GM10266 (cell line): ENCODE results near the gene DUOX2.
"Not testable (repeated sequence)": the region's sequence is repeated elsewhere in the genome, so short reads cannot be mapped to it uniquely, and the experiment has no call there.

Experiments
- DNase-seq: peaks from one replicate; pipeline ENCODE4 v3.0.0; 2012; ENCODE audit errors: extremely low spot score
- TF ChIP-seq, protein P1 (sequence below): IDR thresholded peaks from 2 replicates; pipeline ENCODE4 v1.5.1; 2012; ENCODE audit warnings: mild to moderate bottlenecking, low read depth; ENCODE audit not compliant: control insufficient read depth, insufficient read depth; ENCODE audit errors: missing control alignments

The DUOX2 gene

DNA sequence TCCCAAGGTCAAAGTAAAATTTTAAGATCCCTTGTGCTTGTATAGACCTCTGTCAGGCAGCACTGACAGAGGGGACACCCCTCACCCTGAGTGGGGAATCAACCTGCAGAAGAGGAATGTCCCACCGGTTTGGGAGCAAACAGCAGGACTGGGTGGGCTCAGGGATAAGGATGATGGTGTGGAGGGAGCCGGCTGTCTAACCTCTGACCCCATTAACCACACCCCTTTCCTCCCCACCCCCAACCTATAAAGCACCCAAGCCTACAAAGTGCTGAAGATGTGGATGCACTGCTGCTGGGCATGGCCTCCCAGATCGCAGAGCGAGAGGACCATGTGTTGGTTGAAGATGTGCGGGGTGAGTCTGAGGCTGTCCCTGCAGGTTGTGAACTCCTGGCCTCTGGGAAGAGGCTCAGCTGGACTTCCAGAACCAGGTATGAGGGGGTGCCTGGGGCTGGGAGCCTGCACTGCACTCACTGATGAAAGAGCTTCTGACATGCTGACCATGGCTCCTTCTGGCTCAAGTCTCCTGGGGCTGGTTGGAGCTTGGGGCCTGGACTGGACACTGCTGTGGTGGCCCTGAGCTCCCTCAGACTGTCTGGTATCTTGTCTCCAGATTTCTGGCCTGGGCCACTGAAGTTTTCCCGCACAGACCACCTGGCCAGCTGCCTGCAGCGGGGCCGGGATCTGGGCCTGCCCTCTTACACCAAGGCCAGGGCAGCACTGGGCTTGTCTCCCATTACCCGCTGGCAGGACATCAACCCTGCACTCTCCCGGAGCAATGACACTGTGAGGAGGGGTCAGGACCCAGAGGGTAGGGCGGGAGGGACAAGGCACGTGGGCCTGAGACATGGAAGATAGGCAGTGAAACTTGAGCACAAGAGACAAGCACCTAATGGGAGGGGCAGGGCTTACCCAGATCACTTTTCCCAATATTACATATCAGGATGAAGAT is 25.1 kb upstream of the DUOX2 start:
- TF ChIP-seq, protein P1, sequence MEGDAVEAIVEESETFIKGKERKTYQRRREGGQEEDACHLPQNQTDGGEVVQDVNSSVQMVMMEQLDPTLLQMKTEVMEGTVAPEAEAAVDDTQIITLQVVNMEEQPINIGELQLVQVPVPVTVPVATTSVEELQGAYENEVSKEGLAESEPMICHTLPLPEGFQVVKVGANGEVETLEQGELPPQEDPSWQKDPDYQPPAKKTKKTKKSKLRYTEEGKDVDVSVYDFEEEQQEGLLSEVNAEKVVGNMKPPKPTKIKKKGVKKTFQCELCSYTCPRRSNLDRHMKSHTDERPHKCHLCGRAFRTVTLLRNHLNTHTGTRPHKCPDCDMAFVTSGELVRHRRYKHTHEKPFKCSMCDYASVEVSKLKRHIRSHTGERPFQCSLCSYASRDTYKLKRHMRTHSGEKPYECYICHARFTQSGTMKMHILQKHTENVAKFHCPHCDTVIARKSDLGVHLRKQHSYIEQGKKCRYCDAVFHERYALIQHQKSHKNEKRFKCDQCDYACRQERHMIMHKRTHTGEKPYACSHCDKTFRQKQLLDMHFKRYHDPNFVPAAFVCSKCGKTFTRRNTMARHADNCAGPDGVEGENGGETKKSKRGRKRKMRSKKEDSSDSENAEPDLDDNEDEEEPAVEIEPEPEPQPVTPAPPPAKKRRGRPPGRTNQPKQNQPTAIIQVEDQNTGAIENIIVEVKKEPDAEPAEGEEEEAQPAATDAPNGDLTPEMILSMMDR, result no peak
- no peak for DNase-seq

DNA sequence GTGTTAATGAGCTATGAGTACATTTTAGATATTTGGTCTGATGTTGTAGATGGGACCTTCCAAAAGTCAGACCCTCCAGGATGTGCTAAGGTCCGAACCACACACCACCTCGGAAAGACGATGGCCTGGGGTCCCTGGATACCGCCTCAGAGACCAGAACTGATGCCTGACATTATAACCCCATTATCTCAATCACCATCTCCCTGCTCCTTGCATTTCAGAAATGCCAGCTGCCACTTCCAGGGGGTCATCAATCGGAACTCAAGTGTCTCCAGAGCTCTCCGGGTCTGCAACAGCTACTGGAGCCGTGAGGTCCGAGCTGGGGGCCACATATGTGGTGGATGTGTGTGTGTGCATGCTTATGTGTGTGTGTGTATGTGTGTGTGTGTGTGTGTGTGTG is 23.7 kb upstream of the DUOX2 start:
- no peak for DNase-seq
- TF ChIP-seq, protein P1, result no peak

DNA sequence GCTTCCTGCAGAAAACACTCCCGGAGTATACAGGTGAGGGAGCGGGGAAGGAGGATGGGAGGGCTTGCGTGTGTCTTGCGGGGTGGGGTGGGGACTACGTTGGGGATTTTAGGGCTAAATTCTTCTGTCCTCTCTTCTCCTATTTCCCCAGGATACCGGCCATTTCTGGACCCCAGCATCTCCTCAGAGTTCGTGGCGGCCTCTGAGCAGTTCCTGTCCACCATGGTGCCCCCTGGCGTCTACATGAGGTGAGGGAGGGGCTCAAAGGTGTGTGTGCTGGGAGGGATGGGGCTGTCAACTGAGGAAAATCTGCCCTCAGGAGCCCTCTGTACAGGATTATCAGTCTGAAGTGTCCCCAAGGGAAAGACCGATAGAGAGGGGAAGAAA is 22.4 kb upstream of the DUOX2 start:
- DNase-seq, result no peak
- TF ChIP-seq, protein P1, result peak; percentile 28

DNA sequence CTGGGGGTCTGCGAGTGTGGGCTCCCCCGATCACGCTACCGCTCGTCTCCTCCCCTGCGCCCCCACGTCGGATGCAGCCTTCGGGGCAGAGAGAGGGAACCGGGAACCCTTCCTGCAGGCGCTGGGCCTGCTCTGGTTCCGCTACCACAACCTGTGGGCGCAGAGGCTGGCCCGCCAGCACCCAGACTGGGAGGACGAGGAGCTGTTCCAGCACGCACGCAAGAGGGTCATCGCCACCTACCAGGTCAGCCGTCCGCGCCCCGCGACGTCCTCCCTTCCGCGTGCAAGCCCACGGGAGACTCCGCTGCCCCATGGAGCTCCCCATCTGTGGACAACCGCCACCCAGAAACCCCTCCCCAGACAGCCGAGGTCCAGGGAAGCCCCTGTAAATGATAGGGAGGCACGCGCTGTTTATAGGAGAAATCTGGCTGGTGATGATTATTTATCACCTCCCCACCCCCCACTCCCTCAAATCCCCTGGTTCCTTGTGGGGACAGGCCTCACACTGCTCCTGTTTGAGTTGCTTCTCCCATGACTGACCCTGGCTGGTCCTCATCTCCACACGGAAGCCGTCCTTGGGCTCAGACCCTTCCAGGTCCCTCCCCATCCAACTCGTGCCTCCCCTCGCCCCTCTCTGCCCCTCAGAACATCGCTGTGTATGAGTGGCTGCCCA is 21.9 kb upstream of the DUOX2 start:
- DNase-seq, result not testable (repeated sequence)

DNA sequence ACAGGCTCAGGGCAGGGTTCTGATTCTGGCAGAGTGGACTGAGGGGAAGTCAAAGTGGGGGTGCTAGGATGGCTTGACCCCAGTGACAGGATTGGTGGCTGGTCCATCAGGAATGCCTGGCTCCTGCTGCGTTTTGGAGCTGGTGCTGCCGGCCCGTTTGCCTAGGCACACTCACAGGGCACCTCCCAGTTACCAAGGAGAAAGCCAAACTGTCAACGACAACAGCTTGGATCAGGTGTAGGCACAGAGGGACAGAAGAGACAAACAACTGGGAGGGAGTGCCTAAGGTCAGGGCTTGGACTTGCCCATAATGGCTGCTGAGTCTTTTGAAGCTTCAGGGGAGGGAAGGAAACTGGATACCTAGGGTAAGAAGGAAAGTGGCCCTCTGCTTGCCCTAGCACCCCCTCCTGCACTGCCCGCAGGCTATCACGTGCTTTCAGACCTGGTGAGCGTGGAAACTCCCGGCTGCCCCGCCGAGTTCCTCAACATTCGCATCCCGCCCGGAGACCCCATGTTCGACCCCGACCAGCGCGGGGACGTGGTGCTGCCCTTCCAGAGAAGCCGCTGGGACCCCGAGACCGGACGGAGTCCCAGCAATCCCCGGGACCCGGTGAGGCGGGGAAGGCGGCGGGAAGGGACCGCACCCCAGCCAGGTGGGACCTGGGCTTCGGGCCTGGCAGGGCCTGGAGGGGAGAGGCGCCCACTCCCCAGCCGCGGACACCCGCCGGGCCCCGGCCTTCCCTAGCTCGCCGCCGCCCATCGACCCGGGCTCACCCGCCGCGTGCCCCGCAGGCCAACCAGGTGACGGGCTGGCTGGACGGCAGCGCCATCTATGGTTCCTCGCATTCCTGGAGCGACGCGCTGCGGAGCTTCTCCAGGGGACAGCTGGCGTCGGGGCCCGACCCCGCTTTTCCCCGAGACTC is 21.0 kb upstream of the DUOX2 start:
- TF ChIP-seq, protein P1, result peak; percentile 29
- no peak for DNase-seq

DNA sequence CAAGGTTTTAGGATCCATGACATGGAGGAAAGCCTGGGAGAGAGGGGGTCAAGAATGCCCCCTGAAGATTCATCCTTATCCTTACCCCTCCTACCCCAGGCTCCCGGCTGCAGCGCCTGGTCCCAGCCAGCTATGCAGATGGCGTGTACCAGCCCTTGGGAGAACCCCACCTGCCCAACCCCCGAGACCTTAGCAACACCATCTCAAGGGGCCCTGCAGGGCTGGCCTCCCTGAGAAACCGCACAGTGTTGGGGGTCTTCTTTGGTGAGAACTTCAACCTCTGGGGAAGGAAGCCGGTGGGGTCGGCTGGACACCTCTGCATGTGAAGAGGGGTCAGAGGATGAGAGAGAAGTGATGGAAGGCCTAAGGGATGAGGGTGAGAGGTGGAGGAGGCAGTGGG is 20.1 kb upstream of the DUOX2 start:
- DNase-seq, result no peak
- TF ChIP-seq, protein P1, result no peak

DNA sequence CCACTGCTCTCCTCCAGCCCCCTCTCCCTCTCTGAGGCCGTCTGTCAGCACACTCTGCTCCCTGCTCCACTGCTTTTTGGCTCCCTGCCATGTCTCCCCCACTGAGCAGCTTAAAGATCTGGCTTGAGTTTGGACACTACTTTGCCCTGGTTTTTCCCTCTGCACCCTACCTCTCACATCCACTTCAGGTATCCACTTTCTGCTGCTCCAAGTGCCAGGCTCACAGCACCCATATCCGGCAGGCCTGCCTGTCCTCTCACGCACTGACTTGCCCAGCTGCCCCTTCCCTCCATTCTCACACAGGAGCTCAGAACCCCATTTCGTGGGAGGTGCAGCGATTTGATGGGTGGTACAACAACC is 19.6 kb upstream of the DUOX2 start:
- no peak for DNase-seq
- TF ChIP-seq, protein P1, result no peak
